Astrocyte of the cerebellum (primary cell): ENCODE measurements around the gene CLK3.
A peak's percentile ranks its signal among the peaks of the same experiment; 100 is the strongest.

Experiments
- DNase-seq: peaks from one replicate; pipeline ENCODE4 v3.0.0-alpha.2; 2011; ENCODE audit warnings: low read depth
- H3K4me3 ChIP-seq: 2 replicates; pipeline ENCODE4 v1.5.1; 2011; ENCODE audit warnings: mild to moderate bottlenecking, low read depth, low read length, moderate library complexity
- CTCF ChIP-seq: IDR thresholded peaks from 2 replicates; pipeline ENCODE4 v1.5.1; 2012; ENCODE audit warnings: low read length, low read depth, moderate library complexity, mild to moderate bottlenecking; ENCODE audit errors: missing control alignments
- in situ Hi-C: cut with HindIII; loops from 2 replicates; pipeline ENCODE4 v1.10.0; 2017; ENCODE audit warnings: low sequenced_read_pairs

The CLK3 gene

GRCh38 chr15:74598126-74598842, 17.4 kb upstream of the CLK3 start:
- no peak for TF ChIP-seq CTCF
- DNase-seq: no peak
- peak overlapping the region; percentile 53 for H3K4me3 ChIP-seq
- in situ Hi-C loops: no loop called here

GRCh38 chr15:74599156-74599555, 16.5 kb upstream of the CLK3 start:
- in situ Hi-C loops: no loop called here
- no peak for DNase-seq
- peak overlapping the region; percentile 53 for H3K4me3 ChIP-seq
- TF ChIP-seq CTCF: no peak

GRCh38 chr15:74603026-74603788, 12.4 kb upstream of the CLK3 start:
- no peak overlapping the region for H3K4me3 ChIP-seq
- no peak for TF ChIP-seq CTCF
- in situ Hi-C loops: no loop called here
- DNase-seq: no peak

GRCh38 chr15:74603789-74604705, 11.6 kb upstream of the CLK3 start:
- in situ Hi-C loops: no loop called here
- no peak overlapping the region for H3K4me3 ChIP-seq
- DNase-seq: no peak
- no peak for TF ChIP-seq CTCF

GRCh38 chr15:74604983-74605794, 10.4 kb upstream of the CLK3 start:
- in situ Hi-C loops: no loop called here
- no peak for TF ChIP-seq CTCF
- no peak overlapping the region for H3K4me3 ChIP-seq
- DNase-seq: no peak
